T-helper 1 cell treated with Interleukin-12 subunit alpha and Interleukin-12 subunit beta and Interleukin-4 antibody, amounts not matched to agents 30 μg/mL and 1 μg/mL, for 36 hours (primary cell): ENCODE measurements around the gene ALDH7A1.
"Not testable (repeated sequence)": the region's sequence is repeated elsewhere in the genome, so short reads cannot be mapped to it uniquely, and the experiment has no call there.

Source experiments
- H3K27ac Mint-ChIP-seq: one replicate; pipeline ENCODE4 v1.8.0; 2021; ENCODE audit warnings: mild to moderate bottlenecking, mixed read lengths
- H3K27me3 Mint-ChIP-seq: one replicate; pipeline ENCODE4 v1.8.0; 2021; ENCODE audit warnings: low read depth, mixed read lengths
- H3K36me3 Mint-ChIP-seq: one replicate; pipeline ENCODE4 v1.8.0; 2021; ENCODE audit warnings: low read depth, mixed read lengths
- H3K4me1 Mint-ChIP-seq: one replicate; pipeline ENCODE4 v1.8.0; 2021; ENCODE audit warnings: low read depth, mixed read lengths
- H3K4me3 Mint-ChIP-seq: one replicate; pipeline ENCODE4 v1.8.0; 2021; ENCODE audit warnings: mild to moderate bottlenecking, moderate library complexity, mixed read lengths
- H3K9me3 Mint-ChIP-seq: one replicate; pipeline ENCODE4 v1.8.0; 2021; ENCODE audit warnings: mixed read lengths

ALDH7A1 gene

DNA sequence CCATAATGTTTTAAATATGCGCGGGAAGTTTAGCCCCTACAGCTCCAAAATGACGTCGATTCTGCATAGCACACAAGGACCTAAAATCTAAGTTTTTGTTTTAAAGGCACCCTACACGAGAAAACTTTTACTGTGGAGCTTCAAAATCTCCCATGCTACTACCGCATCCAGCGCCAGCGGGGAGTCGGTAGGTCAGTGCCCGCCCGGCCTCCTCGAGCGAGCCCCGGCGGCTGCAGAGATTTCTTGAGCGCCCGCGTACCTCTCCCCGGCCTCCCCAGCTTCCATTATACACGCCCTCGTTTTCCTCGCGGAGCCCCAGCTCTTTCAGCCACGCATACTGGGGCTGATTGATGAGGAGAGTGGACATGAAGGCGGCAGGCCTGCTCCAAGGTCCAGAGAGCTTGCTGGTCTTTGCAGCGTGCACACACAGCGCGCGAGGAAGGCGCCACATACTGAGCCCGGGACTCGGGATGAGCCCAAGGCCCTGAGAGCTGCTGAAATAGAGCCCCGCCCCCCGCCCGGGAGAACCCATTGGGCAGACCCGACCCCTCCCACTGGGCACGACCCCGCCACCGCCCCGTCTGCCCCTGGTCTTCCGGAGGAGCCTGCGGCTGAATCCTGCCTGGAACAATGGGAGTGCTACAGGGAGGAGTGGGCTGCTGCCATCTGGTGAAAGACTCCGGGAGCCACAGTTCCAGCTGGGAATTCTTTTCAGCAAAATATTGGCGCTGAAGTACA lies at the start of gene ALDH7A1:
Gene ALDH7A1 (minus strand): TSS at position 472 of the 738 bp plus-strand sequence. CDS start 21 bp downstream, at position 451.
- no peaks in the 10 kb centered on the region for H3K9me3 Mint-ChIP-seq
- H3K4me3 Mint-ChIP-seq: peak within 1 kb of the TSS; percentile 73
- H3K36me3 Mint-ChIP-seq: no peaks in the 10 kb centered on the region
- peaks cover 38% of the 10 kb centered on the region for H3K27me3 Mint-ChIP-seq
- no peak within 1 kb of the TSS for H3K27ac Mint-ChIP-seq
- peaks cover 9% of the 10 kb centered on the region for H3K4me1 Mint-ChIP-seq

DNA sequence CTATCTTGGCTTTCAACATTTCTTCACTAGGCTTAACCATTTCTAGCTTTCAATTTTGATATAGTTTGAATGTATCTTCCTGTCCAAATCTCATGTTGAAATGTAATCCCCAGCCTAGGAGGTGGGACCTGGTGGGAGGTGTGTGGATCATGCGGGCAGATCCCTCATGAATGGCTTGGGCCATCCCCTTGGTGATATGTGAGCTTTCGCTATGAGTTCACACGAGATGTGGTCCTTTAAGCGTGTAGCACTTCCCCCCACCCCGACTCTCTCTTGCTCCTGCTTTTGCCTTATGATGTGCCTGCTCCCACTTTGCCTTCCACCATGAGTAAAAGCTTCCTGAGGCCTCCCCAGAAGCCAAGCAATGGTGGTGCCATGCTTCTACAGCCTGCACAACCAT lies 46.4 kb upstream of the ALDH7A1 start:
- peaks cover 5% of the 10 kb centered on the region for H3K9me3 Mint-ChIP-seq
- H3K27ac Mint-ChIP-seq: no peak overlapping the region
- H3K36me3 Mint-ChIP-seq: no peaks in the 10 kb centered on the region
- H3K27me3 Mint-ChIP-seq: no peaks in the 10 kb centered on the region
- no peaks in the 10 kb centered on the region for H3K4me1 Mint-ChIP-seq
- no peak overlapping the region for H3K4me3 Mint-ChIP-seq

GRCh38 chr5:126640866-126641265 lies 45.8 kb upstream of the ALDH7A1 start:
- H3K36me3 Mint-ChIP-seq: no peaks in the 10 kb centered on the region
- H3K4me3 Mint-ChIP-seq: no peak overlapping the region
- H3K27me3 Mint-ChIP-seq: peaks cover 5% of the 10 kb centered on the region
- H3K4me1 Mint-ChIP-seq: no peaks in the 10 kb centered on the region
- H3K9me3 Mint-ChIP-seq: peaks cover 5% of the 10 kb centered on the region
- H3K27ac Mint-ChIP-seq: no peak overlapping the region

- Mint-ChIP-seq H3K27me3 (peaks cover 9% of the 10 kb centered on the region), H3K9me3 (no peaks in the 10 kb centered on the region), H3K36me3 (no peaks in the 10 kb centered on the region), H3K27ac (no peak overlapping the region), H3K4me3 (no peak overlapping the region), H3K4me1 (no peaks in the 10 kb centered on the region)
These were observed 41.9 kb upstream of the ALDH7A1 start for GRCh38 chr5:126636956-126637355.

DNA sequence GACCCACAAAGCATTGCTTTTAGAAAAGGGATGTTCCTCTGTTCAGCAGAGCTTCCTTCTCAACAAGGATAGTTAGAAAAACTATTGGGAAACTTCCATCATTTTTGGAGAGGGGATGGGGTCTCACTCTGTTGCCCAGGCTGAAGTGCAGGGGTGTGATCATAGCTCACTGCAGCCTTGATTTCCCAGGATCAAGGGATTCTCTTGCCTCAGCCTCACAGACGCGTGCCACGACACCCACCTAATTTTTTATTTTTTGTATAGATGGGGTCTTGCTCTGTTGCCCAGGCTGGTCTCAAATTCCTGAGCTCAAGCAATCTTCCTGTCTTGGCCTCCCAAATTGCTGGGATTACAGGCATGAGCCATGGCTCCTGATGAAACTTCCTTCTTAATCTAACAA lies 40.6 kb upstream of the ALDH7A1 start:
- no peak overlapping the region for H3K27ac Mint-ChIP-seq
- no peaks in the 10 kb centered on the region for H3K36me3 Mint-ChIP-seq
- H3K27me3 Mint-ChIP-seq: peaks cover 9% of the 10 kb centered on the region
- no peak overlapping the region for H3K4me3 Mint-ChIP-seq
- H3K9me3 Mint-ChIP-seq: no peaks in the 10 kb centered on the region
- H3K4me1 Mint-ChIP-seq: no peaks in the 10 kb centered on the region

DNA sequence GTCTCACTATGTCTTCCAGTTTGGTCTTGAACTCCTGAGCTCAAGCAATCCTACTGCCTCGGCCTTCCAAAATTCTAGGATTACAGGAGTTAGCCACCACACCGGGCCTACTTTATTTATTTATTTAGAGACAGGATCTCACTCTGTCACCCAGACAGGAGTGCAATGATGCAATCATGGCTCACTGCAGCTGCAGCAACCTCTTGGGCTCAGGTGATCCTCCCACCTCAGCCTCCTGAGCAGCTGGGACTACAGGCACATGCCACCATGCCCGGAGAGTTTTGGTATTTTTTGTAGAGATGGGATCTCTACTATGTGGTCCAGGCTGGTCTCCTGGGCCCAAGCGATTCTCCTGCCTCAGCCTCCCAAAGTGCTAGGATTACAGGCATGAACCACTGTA lies 38.5 kb upstream of the ALDH7A1 start:
- Mint-ChIP-seq H3K36me3 (no peaks in the 10 kb centered on the region), H3K27me3 (peaks cover 9% of the 10 kb centered on the region), H3K4me1 (no peaks in the 10 kb centered on the region), H3K4me3 (no peak overlapping the region), H3K27ac (no peak overlapping the region), H3K9me3 (no peaks in the 10 kb centered on the region)

DNA sequence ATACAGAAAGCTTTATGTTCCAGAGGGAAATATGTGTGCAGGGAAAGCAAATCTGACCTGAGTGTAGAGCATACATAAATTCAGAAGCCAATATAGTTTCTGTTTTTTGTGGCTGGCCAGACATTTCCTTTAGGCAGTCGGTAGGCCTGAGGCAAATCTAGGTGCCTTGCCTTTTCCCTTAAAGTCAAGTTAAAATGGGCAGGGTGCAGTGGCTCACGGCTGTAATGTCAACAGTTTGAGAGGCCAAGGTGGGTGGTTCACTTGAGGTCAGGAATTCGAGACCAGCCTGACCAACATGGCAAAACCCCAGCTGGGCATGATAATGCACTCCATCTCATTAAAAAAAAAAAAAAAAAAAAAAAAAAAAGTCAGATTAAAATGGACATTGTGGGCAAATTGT lies 36.9 kb upstream of the ALDH7A1 start:
- no peak overlapping the region for H3K4me3 Mint-ChIP-seq
- peaks cover 2% of the 10 kb centered on the region for H3K36me3 Mint-ChIP-seq
- H3K27me3 Mint-ChIP-seq: peaks cover 9% of the 10 kb centered on the region
- H3K27ac Mint-ChIP-seq: no peak overlapping the region
- H3K4me1 Mint-ChIP-seq: no peaks in the 10 kb centered on the region
- H3K9me3 Mint-ChIP-seq: no peaks in the 10 kb centered on the region

DNA sequence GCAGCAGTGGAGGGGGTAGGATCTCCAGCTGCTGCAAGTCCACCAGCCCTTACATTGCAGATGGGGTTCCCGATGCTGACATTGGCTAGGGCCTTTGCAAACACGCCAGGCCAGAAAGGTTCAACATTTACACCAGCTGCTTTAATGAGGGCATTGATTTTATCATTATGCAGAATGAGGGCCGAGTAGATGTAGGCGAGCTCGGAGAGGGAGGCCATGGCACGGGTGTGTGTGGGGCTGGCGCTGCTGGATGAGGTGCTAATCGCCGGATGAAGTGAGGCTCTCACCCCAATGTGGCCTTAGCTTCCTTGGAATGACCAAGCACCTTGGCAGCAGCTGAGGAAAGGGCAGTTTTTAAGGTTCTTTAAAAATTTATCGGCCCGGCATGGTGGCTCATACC lies 33.1 kb upstream of the ALDH7A1 start:
- Mint-ChIP-seq H3K4me1 (peaks cover 6% of the 10 kb centered on the region), H3K27ac (no peak overlapping the region), H3K4me3 (no peak overlapping the region), H3K36me3 (peaks cover 19% of the 10 kb centered on the region), H3K9me3 (no peaks in the 10 kb centered on the region), H3K27me3 (no peaks in the 10 kb centered on the region)

- no peak overlapping the region for H3K27ac Mint-ChIP-seq
- H3K27me3 Mint-ChIP-seq: no peaks in the 10 kb centered on the region
- H3K4me1 Mint-ChIP-seq: peaks cover 6% of the 10 kb centered on the region
- peaks cover 19% of the 10 kb centered on the region for H3K36me3 Mint-ChIP-seq
- H3K4me3 Mint-ChIP-seq: no peak overlapping the region
- no peaks in the 10 kb centered on the region for H3K9me3 Mint-ChIP-seq
These were observed 29.5 kb upstream of the ALDH7A1 start for GRCh38 chr5:126624534-126624933.

DNA sequence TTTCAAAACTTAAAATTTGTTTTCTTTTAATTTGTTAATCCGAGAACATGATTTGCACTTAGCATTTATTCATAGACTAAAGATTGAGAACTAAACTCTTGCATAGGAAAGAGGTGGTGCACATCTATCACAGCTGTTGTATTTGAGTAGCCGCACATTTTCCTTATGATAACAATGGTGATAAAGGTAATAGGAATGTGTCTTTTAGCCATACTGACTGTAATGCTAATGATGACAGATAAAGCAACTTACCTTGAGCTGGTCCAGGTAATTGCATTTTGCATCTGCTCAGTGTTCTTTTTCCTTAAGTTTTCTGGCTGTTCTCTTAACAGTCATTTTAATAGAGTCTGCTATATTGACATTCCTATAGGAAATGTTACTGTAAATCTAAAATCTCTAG lies 24.8 kb upstream of the ALDH7A1 start:
- Mint-ChIP-seq H3K27ac (no peak overlapping the region), H3K9me3 (no peaks in the 10 kb centered on the region), H3K4me1 (peaks cover 6% of the 10 kb centered on the region), H3K4me3 (no peak overlapping the region), H3K36me3 (peaks cover 18% of the 10 kb centered on the region), H3K27me3 (no peaks in the 10 kb centered on the region)

GRCh38 chr5:126617603-126618002 lies 22.6 kb upstream of the ALDH7A1 start:
- H3K27me3 Mint-ChIP-seq, H3K9me3 Mint-ChIP-seq, H3K4me1 Mint-ChIP-seq, H3K4me3 Mint-ChIP-seq, H3K27ac Mint-ChIP-seq: not testable (repeated sequence)
- peaks cover 10% of the 10 kb centered on the region for H3K36me3 Mint-ChIP-seq

- H3K4me3 Mint-ChIP-seq: no peak overlapping the region
These were observed 20.3 kb upstream of the ALDH7A1 start for GRCh38 chr5:126615286-126615685.

DNA sequence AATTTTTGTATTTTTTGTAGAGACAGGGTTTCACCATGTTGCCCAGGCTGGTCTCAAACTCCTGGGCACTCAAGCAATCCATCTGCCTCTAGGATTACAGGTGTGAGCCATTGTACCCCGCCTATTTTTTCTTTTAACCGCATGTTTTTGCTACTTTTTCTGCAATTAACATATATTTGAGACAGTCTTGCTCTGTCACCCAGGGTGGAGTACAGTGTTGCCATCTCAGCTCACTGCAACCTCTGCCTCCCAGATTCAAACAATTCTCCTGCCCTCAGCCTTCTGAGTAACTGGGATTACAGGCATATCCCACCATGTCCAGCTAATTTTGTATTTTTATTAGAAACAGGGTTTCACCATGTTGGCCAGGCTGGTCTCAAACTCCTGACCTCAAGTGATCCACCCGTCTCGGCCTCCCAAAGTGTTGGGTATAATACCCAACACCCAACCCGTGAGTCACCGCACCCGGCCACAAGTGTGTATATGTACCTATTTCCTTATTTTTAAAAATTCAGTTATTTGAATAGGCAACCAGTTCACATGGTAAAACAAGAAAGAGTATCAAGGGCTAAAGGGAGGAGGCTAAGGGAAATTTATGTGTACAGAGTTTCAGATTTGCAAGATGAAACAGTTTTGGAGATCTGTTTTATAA lies 19.0 kb upstream of the ALDH7A1 start:
- peaks cover 7% of the 10 kb centered on the region for H3K4me1 Mint-ChIP-seq
- no peak overlapping the region for H3K4me3 Mint-ChIP-seq
- no peaks in the 10 kb centered on the region for H3K9me3 Mint-ChIP-seq
- no peak overlapping the region for H3K27ac Mint-ChIP-seq
- no peaks in the 10 kb centered on the region for H3K27me3 Mint-ChIP-seq
- H3K36me3 Mint-ChIP-seq: peaks cover 21% of the 10 kb centered on the region

More at GRCh38 chr5:126615286-126615685, 20.3 kb upstream of the ALDH7A1 start:
- H3K4me1 Mint-ChIP-seq: peaks cover 5% of the 10 kb centered on the region
- H3K36me3 Mint-ChIP-seq: peaks cover 16% of the 10 kb centered on the region
- H3K27me3 Mint-ChIP-seq: no peaks in the 10 kb centered on the region
- no peak overlapping the region for H3K27ac Mint-ChIP-seq
- H3K9me3 Mint-ChIP-seq: no peaks in the 10 kb centered on the region

GRCh38 chr5:126610616-126611015 lies 15.6 kb upstream of the ALDH7A1 start:
- Mint-ChIP-seq H3K36me3 (peaks cover 27% of the 10 kb centered on the region), H3K9me3 (no peaks in the 10 kb centered on the region), H3K4me3 (no peak overlapping the region), H3K4me1 (peaks cover 17% of the 10 kb centered on the region), H3K27ac (no peak overlapping the region), H3K27me3 (no peaks in the 10 kb centered on the region)

DNA sequence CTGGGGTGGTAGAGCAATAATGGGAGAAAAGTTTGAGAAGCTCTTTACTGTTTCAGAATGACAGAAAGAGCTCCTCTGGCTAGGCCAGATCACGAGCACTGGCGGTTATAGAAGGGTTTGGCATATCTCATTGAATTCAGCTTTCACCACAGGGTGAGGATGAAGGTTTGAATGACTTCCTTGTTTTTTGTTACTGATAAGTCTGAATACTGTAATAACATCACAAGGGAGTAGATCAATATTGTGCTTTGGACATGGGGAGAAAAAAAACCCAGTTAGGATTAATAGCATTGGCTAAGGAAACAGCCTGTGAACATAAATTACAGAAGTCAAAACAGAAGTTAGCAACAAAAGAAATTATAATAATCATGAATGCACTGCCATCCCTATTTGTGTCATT lies 15.1 kb upstream of the ALDH7A1 start:
- Mint-ChIP-seq H3K9me3 (no peaks in the 10 kb centered on the region), H3K4me3 (no peak overlapping the region), H3K4me1 (peaks cover 18% of the 10 kb centered on the region), H3K27ac (no peak overlapping the region), H3K36me3 (peaks cover 29% of the 10 kb centered on the region), H3K27me3 (no peaks in the 10 kb centered on the region)
